Pancreas (tissue), 10 donors: ENCODE data around the gene RADX. TPM values are rescaled to one million over a fixed set of nuclear protein-coding genes. Genes with fewer than 3 reads are reported as not detected.

Source experiments
- ATAC-seq, 4 donors: fragments of 200-7000 bp; cut with Tn5 transposase; one replicate each; pipeline versions ENCODE4 v1.8.0 to v1.9.1; 2020; ENCODE audit warnings: mild to moderate bottlenecking in 4 of 4, moderate library complexity in 4 of 4
- DNase-seq, 6 donors: peaks; one replicate each; pipeline ENCODE4 v3.0.0-alpha.2; 2020
- FAIRE-seq: peaks from 2 replicates; lab custom pipeline; 2012; peaks lifted over from hg19 to GRCh38; lab: Jason Lieb, UNC
- H3K27ac ChIP-seq, 4 donors: fragments of 200-600 bp; sonication (generic); 1 replicate in 3 of 4; 2 replicates in 1 of 4; pipeline versions ENCODE4 v1.5.0 to v1.8.0; 2020
- H3K27me3 ChIP-seq, 4 donors: fragments of 200-600 bp; one replicate each; pipeline ENCODE4 v1.8.0; 2021
- H3K36me3 ChIP-seq, 3 donors: fragments of 200-600 bp; sonication (generic) in 1 of 3; one replicate each; pipeline versions ENCODE4 v1.5.0 to v1.8.0; 2020 to 2021
- H3K4me1 ChIP-seq, 3 donors: fragments of 200-600 bp; one replicate each; pipeline ENCODE4 v1.8.0; 2021
- H3K4me3 ChIP-seq, 4 donors: fragments of 200-600 bp; sonication (generic) in 2 of 4; one replicate each; pipeline versions ENCODE4 v1.5.0 to v1.8.0; 2020 to 2021
- H3K9me3 ChIP-seq, 4 donors: fragments of 200-600 bp; one replicate each; pipeline ENCODE4 v1.8.0; 2021
- WGBS, 2 donors: extraction: QIAGEN DNeasy Blood & Tissue Kit; methylation state at CpG; one replicate each; pipeline ENCODE4 v1.1.7; 2013; 5-methylcytosine and 5-hydroxymethylcytosine counted together
- intact Hi-C, 3 donors: fragments of 100-400 bp; cut with DNase I; formaldehyde crosslinking; loops; one replicate each; pipeline versions ENCODE4 v1.11.1 to v1.14.2; 2022
- polyA plus RNA-seq, 2 donors: library from polyadenylated mRNA; stranded (reverse); fragments of 200-250 nt; gene quantifications; one replicate each; pipeline ENCODE4 v1.2.3, GENCODE V29; 2013
- total RNA-seq, 6 donors: library from RNA; stranded (reverse); fragmentation: NEBNext Ultra II Directional in 4 of 6; extraction: Animal tissue kit (Norgen Biotek cat#: 25700) in 4 of 6; gene quantifications; one replicate each; pipeline versions ENCODE4 v1.2.1 to v1.2.4, GENCODE V29; 2021 to 2023
- TF ChIP-seq, protein P1 (sequence below), 4 donors: fragments of 200-600 bp; sonication (generic) in 3 of 4; IDR thresholded peaks; one replicate each; pipeline versions ENCODE4 v1.5.0 to v1.8.0; 2021; ENCODE audit warnings: antibody characterized with exemption in 4 of 4
- donor health status: healthy with polysubstance abuse.
- donor health status: DM: no; HTN: no; CAD: no; lungs with moderate emphysema.
- donor health status: DM: no; HTN: no; CAD: no.
- donor health status: control.
- donor health status: control.
- donor health status: Bipolar disorder and iron deficiency.
- donor health status: DM: yes; HTN: yes; CAD: no.
- donor health status: DM: no; HTN: no; CAD: no.
- donor health status: DM: no; HTN: no; CAD: no.
- donor health status: DM: yes; HTN: yes; CAD: no.

RADX gene
- total and polyA plus RNA-seq, 8 donors, result 0.74 to 21.4 (median 2.0) TPM

- FAIRE-seq, result no peak
- H3K4me1 ChIP-seq, result no peaks in the 10 kb centered on the region
- no peak for ATAC-seq
- no peaks in the 10 kb centered on the region for H3K36me3 ChIP-seq
- H3K27ac ChIP-seq, result no peak overlapping the region
- no peak overlapping the region for H3K4me3 ChIP-seq
- no peaks in the 10 kb centered on the region for H3K9me3 ChIP-seq
- peaks cover 0 to 4% (median under 1%) of the 10 kb centered on the region in 4 donors for H3K27me3 ChIP-seq
- intact Hi-C loops, result no loop called here
- TF ChIP-seq, protein P1, sequence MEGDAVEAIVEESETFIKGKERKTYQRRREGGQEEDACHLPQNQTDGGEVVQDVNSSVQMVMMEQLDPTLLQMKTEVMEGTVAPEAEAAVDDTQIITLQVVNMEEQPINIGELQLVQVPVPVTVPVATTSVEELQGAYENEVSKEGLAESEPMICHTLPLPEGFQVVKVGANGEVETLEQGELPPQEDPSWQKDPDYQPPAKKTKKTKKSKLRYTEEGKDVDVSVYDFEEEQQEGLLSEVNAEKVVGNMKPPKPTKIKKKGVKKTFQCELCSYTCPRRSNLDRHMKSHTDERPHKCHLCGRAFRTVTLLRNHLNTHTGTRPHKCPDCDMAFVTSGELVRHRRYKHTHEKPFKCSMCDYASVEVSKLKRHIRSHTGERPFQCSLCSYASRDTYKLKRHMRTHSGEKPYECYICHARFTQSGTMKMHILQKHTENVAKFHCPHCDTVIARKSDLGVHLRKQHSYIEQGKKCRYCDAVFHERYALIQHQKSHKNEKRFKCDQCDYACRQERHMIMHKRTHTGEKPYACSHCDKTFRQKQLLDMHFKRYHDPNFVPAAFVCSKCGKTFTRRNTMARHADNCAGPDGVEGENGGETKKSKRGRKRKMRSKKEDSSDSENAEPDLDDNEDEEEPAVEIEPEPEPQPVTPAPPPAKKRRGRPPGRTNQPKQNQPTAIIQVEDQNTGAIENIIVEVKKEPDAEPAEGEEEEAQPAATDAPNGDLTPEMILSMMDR (IDR thresholded peaks at IDR 0.05), result no peak
- no peak for DNase-seq
- 59 to 71% methylated on average over 2 of the region's 2 CpGs for WGBS, 2 donors
These were observed 23.0 kb upstream of the RADX start for GRCh38 chrX:106588801-106589200.

GRCh38 chrX:106599411-106599810 is 12.4 kb upstream of the RADX start:
- no peak for FAIRE-seq
- 47 to 50% methylated on average over 2 of the region's 2 CpGs for WGBS, 2 donors
- intact Hi-C loops, result no loop called here

GRCh38 chrX:106606571-106606970 is 5.2 kb upstream of the RADX start:
- Histone ChIP-seq H3K4me1 (no peaks in the 10 kb centered on the region), H3K36me3 (no peaks in the 10 kb centered on the region), H3K27ac (no peak overlapping the region), H3K27me3 (peaks cover 0 to 7% (median 0%) of the 10 kb centered on the region in 4 donors), H3K4me3 (no peak overlapping the region), H3K9me3 (no peaks in the 10 kb centered on the region)
- no peak for ATAC-seq
- TF ChIP-seq, protein P1 (IDR thresholded peaks at IDR 0.05), result no peak
- intact Hi-C loops, result no loop called here
- WGBS, 2 donors, result 52 to 78% methylated on average over 1 of the region's 1 CpG
- DNase-seq, result no peak
- FAIRE-seq, result peak; percentile 87

More at GRCh38 chrX:106599411-106599810, 12.4 kb upstream of the RADX start:
- TF ChIP-seq, protein P1 (IDR thresholded peaks at IDR 0.05), result no peak
- peaks cover 0 to 28% (median 3%) of the 10 kb centered on the region in 4 donors for H3K27me3 ChIP-seq
- DNase-seq (no peak), ATAC-seq (no peak)
- no peaks in the 10 kb centered on the region for H3K9me3 ChIP-seq
- H3K4me1 ChIP-seq, result no peaks in the 10 kb centered on the region
- H3K4me3 ChIP-seq, result no peak overlapping the region
- H3K27ac ChIP-seq, result no peak overlapping the region
- H3K36me3 ChIP-seq, result no peaks in the 10 kb centered on the region

DNA sequence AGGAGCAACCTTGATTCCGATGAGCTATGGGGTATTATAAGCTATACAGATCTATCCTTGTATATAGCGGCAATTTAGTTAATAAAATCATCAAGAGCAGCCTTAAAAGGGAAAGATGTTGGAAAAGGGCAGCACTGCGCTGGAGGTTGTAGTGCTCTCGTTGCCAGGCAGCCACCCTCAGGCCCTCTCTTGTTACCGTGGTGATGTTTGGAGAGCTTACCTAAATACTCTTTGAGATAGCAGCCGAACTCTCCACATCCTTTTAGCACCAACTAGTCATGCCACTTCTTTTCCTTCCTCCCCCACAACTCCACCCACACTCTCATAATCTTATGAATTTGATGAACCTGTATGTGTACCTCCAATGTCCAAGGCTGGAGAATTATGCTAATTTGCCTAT is 3.8 kb upstream of the RADX start:
- Histone ChIP-seq H3K27me3 (peaks cover 0 to 7% (median 0%) of the 10 kb centered on the region in 4 donors), H3K9me3 (no peaks in the 10 kb centered on the region), H3K4me1 (peaks cover 0 to 2% (median 0%) of the 10 kb centered on the region in 3 donors), H3K27ac (no peak overlapping the region), H3K36me3 (no peaks in the 10 kb centered on the region), H3K4me3 (no peak overlapping the region)
- 41 to 45% methylated on average over 6 of the region's 6 CpGs for WGBS, 2 donors
- FAIRE-seq (no peak), ATAC-seq (peak in 2 of 4 donors; percentile 12 to 41), DNase-seq (peak in 1 of 6 donors; percentile 1)
- TF ChIP-seq, protein P1 (IDR thresholded peaks at IDR 0.05), result no peak
- intact Hi-C loops, result no loop called here

DNA sequence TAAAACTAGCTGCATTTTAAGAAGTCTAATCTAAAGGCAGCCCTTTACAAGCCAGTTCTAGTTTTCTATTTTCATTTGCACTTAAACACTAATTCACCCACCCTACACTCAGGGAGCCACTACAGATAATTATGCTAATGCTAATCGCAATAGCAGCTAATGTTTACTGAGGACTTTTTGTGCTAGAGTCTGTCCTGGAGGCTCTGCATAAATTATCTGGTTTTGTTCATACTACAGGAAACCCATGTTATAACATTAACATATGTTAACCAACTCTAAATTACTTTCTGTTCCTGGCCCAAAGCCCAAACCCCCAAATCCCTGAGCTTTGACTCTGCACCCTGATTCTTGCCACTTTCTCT is 480 bp upstream of the RADX start:
- Histone ChIP-seq H3K27me3 (peaks cover 0 to 7% (median 2%) of the 10 kb centered on the region in 4 donors), H3K9me3 (no peaks in the 10 kb centered on the region), H3K27ac (no peak overlapping the region), H3K4me3 (peak overlapping the region in 3 of 4 donors; percentile 5 to 48 (median 36)), H3K36me3 (no peaks in the 10 kb centered on the region), H3K4me1 (peaks cover 0 to 3% (median 0%) of the 10 kb centered on the region in 3 donors)
- 5 to 27% methylated on average over 1 of the region's 1 CpG for WGBS, 2 donors
- FAIRE-seq (no peak), DNase-seq (no peak), ATAC-seq (peak; percentile 3 to 21 (median 13))
- intact Hi-C loops, result no loop called here
- TF ChIP-seq, protein P1 (IDR thresholded peaks at IDR 0.05), result no peak
